Retinal pigment epithelial cell (primary cell): ENCODE data around the gene SNRPE.
A peak's percentile ranks its signal among the peaks of the same experiment; 100 is the strongest.

Source experiments
- DNase-seq: peaks from one replicate; pipeline ENCODE4 v3.0.0-alpha.2; 2010; ENCODE audit warnings: low read depth
- H3K4me3 ChIP-seq: 2 replicates; pipeline ENCODE4 v1.5.1; 2011; ENCODE audit warnings: mild to moderate bottlenecking, low read length, control low read depth, moderate library complexity
- CTCF ChIP-seq: conservative IDR thresholded peaks from 2 replicates; pipeline ENCODE4 v1.5.1; 2011; ENCODE audit warnings: low read depth, low read length, control low read depth, inconsistent platforms

Gene SNRPE

GRCh38 chr1:203901581-203901980 is 40.2 kb downstream of the SNRPE start:
- DNase-seq, result no peak
- no peak overlapping the region for H3K4me3 ChIP-seq
- TF ChIP-seq CTCF, result no peak

GRCh38 chr1:203905275-203905674 is 43.9 kb downstream of the SNRPE start:
- no peak for DNase-seq
- TF ChIP-seq CTCF, result no peak
- no peak overlapping the region for H3K4me3 ChIP-seq

GRCh38 chr1:203906932-203907331 is 45.5 kb downstream of the SNRPE start:
- no peak for TF ChIP-seq CTCF
- no peak overlapping the region for H3K4me3 ChIP-seq
- peak; percentile 74 for DNase-seq

- TF ChIP-seq CTCF, result no peak
- H3K4me3 ChIP-seq, result no peak overlapping the region
- no peak for DNase-seq
These were observed 46.5 kb downstream of the SNRPE start for GRCh38 chr1:203907901-203908300.

- no peak overlapping the region for H3K4me3 ChIP-seq
- no peak for DNase-seq
- TF ChIP-seq CTCF, result no peak
These were observed 50.4 kb downstream of the SNRPE start for GRCh38 chr1:203911806-203912205.

- DNase-seq, result no peak
- no peak for TF ChIP-seq CTCF
- H3K4me3 ChIP-seq, result no peak overlapping the region
These were observed 51.7 kb downstream of the SNRPE start for GRCh38 chr1:203913073-203913521.

GRCh38 chr1:203914292-203914691 is 52.9 kb downstream of the SNRPE start:
- TF ChIP-seq CTCF, result no peak
- H3K4me3 ChIP-seq, result no peak overlapping the region
- no peak for DNase-seq
